Heart left ventricle (tissue), 16 donors: ENCODE data around the gene SIAE. TPM values are rescaled to one million over a fixed set of nuclear protein-coding genes. Genes with fewer than 3 reads are reported as not detected.

Source experiments
- ATAC-seq, 4 donors: fragments of 200-7000 bp; cut with Tn5 transposase; one replicate each; pipeline ENCODE4 v1.9.1; 2020 to 2022; ENCODE audit warnings: moderate library complexity in 4 of 4, mild to moderate bottlenecking in 3 of 4, moderate number of reproducible peaks in 1 of 4
- DNase-seq, 5 donors: peaks; one replicate each; pipeline ENCODE4 v3.0.0-alpha.2; 2020
- H3K27ac ChIP-seq, 12 donors: fragments of 200-600 bp; sonication (generic) in 4 of 12; one replicate each; pipeline versions ENCODE4 v1.5.0 to v1.8.0; 2016 to 2022; ENCODE audit warnings: mild to moderate bottlenecking in 2 of 12
- H3K27me3 ChIP-seq, 9 donors: fragments of 200-600 bp; sonication (generic) in 2 of 9; one replicate each; pipeline versions ENCODE4 v1.5.1 to v1.8.0; 2016 to 2022; ENCODE audit warnings: mild to moderate bottlenecking in 3 of 9
- H3K36me3 ChIP-seq, 9 donors: fragments of 200-600 bp; sonication (generic) in 2 of 9; one replicate each; pipeline versions ENCODE4 v1.5.0 to v1.8.0; 2018 to 2022; ENCODE audit warnings: mild to moderate bottlenecking in 2 of 9
- H3K4me1 ChIP-seq, 12 donors: fragments of 200-600 bp; sonication (generic) in 4 of 12; one replicate each; pipeline versions ENCODE4 v1.5.0 to v1.8.0; 2016 to 2022; ENCODE audit warnings: mild to moderate bottlenecking in 3 of 12
- H3K4me3 ChIP-seq, 12 donors: fragments of 200-600 bp; sonication (generic) in 4 of 12; one replicate each; pipeline versions ENCODE4 v1.5.0 to v1.8.0; 2017 to 2022; ENCODE audit warnings: mild to moderate bottlenecking in 9 of 12, moderate library complexity in 4 of 12
- H3K9me3 ChIP-seq, 12 donors: fragments of 200-600 bp; sonication (generic) in 4 of 12; one replicate each; pipeline versions ENCODE4 v1.5.0 to v1.8.0; 2016 to 2022; ENCODE audit warnings: mild to moderate bottlenecking in 1 of 12
- CTCF ChIP-seq, 12 donors: fragments of 200-600 bp; sonication (generic) in 4 of 12; IDR thresholded peaks; one replicate each; pipeline versions ENCODE4 v1.5.0 to v1.8.0; 2018 to 2022; ENCODE audit warnings: antibody characterized with exemption in 12 of 12, mild to moderate bottlenecking in 5 of 12
- POLR2A ChIP-seq, 2 donors: fragments of 450-650 bp; IDR thresholded peaks; one replicate each; pipeline ENCODE4 v1.6.1; 2017; ENCODE audit warnings: antibody characterized with exemption in 2 of 2, mild to moderate bottlenecking in 2 of 2, moderate library complexity in 2 of 2
- WGBS, 4 donors: extraction: QIAGEN DNeasy Blood & Tissue Kit in 2 of 4; methylation state at CpG; one replicate each; pipeline versions ENCODE4 v1.1.5 to v1.1.7; 2013 to 2018; 5-methylcytosine and 5-hydroxymethylcytosine counted together
- intact Hi-C, 10 donors: fragments of 100-400 bp; cut with DNase I; formaldehyde crosslinking; loops; one replicate each; pipeline versions ENCODE4 v1.11.1 to v1.14.2; 2022
- polyA plus RNA-seq, 2 donors: library from polyadenylated mRNA; stranded (reverse); fragments of 200-250 nt; gene quantifications; one replicate each; pipeline ENCODE4 v1.2.3, GENCODE V29; 2013
- total RNA-seq, 9 donors: library from RNA; depleted of rRNA in 2 of 9; stranded (reverse); fragments of >200 nt in 2 of 9; fragmentation: NEBNext Ultra II Directional in 3 of 9; extraction: Animal tissue kit (Norgen Biotek cat#: 25700) in 3 of 9; gene quantifications; one replicate each; pipeline versions ENCODE4 v1.1.0 to v1.2.4, GENCODE V29; 2016 to 2023
- donor health status: ischemic (EF 13 %, LVEDD 7.1; RV severe dilation, severe dysfunction).
- donor health status: healthy with polysubstance abuse.
- donor health status: DM: no; HTN: yes; CAD: no.
- donor health status: DM: no; HTN: no; CAD: no.
- donor health status: ischemic (EF 25% LVEDD 6.9; RV normal size, moderate dysfunction).
- donor health status: ischemic (EF 25% LVEDD 5.7; RV mildly dilated, moderate dysfunction).
- donor health status: healthy.
- donor health status: DM: yes; HTN: yes; CAD: no.
- donor health status: ischemic (EF 35%, LVEDD 5.7; RV mildly dilated, moderate dysfunction).
- donor health status: nonischemic (EF 11% LVEDD 7.7; RV severe dilation, severe dysfunction).
- donor health status: DM: yes; HTN: yes; CAD: no.
- donor health status: PGD.
- donor health status: ischemic (EF 29% LVEDD 5.4; RV normal size, mild dysfunction).
- donor health status: nonischemic (EF 23%, LVEDD 6.1; RV moderate dilation, normal function).

The SIAE gene
- total and polyA plus RNA-seq, 11 donors = 24.2 to 87.8 (median 56.7) TPM

- intact Hi-C loops = loop anchor here in 1 of 10 donors (10.0 kb wide), 1 partner anchor 492 kb away; the partner anchor contains the start of gene TMEM218
Measured at GRCh38 chr11:124622531-124623451, 50.7 kb downstream of the SIAE start, which contains the start of gene TBRG1. Gene TBRG1 (plus strand): TSS chr11:124622864. CDS start chr11:124623084, 220 bp downstream.

GRCh38 chr11:124618863-124619262, 54.7 kb downstream of the SIAE start:
- Histone ChIP-seq H3K27ac (no peak overlapping the region), H3K36me3 (no peaks in the 10 kb centered on the region), H3K27me3 (peaks cover 0 to 26% (median 0%) of the 10 kb centered on the region in 9 donors), H3K4me1 (peaks cover 0 to 13% (median 10%) of the 10 kb centered on the region in 12 donors), H3K9me3 (no peaks in the 10 kb centered on the region), H3K4me3 (no peak overlapping the region)
- intact Hi-C loops = no loop called here
- DNase-seq = no peak
- 79 to 89% (median 86%) methylated on average over 5 of the region's 5 CpGs for WGBS, 4 donors
- no peak for TF ChIP-seq CTCF (IDR thresholded peaks at IDR 0.05)
- TF ChIP-seq POLR2A (IDR thresholded peaks at IDR 0.05) = no peak
- no peak for ATAC-seq

More at GRCh38 chr11:124622531-124623451, 50.7 kb downstream of the SIAE start, which contains the start of gene TBRG1:
- Histone ChIP-seq H3K4me1 (peaks cover 4 to 32% (median 20%) of the 10 kb centered on the region in 12 donors), H3K27me3 (no peaks in the 10 kb centered on the region), H3K27ac (peak within 1 kb of the TSS; percentile 73 to 96 (median 91)), H3K9me3 (no peaks in the 10 kb centered on the region), H3K36me3 (peaks cover 0 to 33% (median 26%) of the 10 kb centered on the region in 9 donors), H3K4me3 (peak within 1 kb of the TSS; percentile 58 to 98 (median 88))
- DNase-seq = peak; percentile 91 to 93 (median 92)
- peak; percentile 98 to 100 (median 99) for ATAC-seq
- no peak for TF ChIP-seq CTCF (IDR thresholded peaks at IDR 0.05)
- TF ChIP-seq POLR2A (IDR thresholded peaks at IDR 0.05) = peak; percentile 72 to 93
- WGBS, 4 donors = 0 to 1% (median 0%) methylated on average over 36 to 57 of the region's 57 CpGs

GRCh38 chr11:124612567-124613246, 60.8 kb downstream of the SIAE start:
- no peak for TF ChIP-seq POLR2A (IDR thresholded peaks at IDR 0.05)
- no peak for TF ChIP-seq CTCF (IDR thresholded peaks at IDR 0.05)
- H3K27ac ChIP-seq = no peak overlapping the region
- WGBS, 4 donors = 54 to 63% (median 58%) methylated on average over 8 to 10 of the region's 10 CpGs
- no peaks in the 10 kb centered on the region for H3K36me3 ChIP-seq
- no peaks in the 10 kb centered on the region for H3K4me1 ChIP-seq
- H3K9me3 ChIP-seq = no peaks in the 10 kb centered on the region
- intact Hi-C loops = no loop called here
- no peak overlapping the region for H3K4me3 ChIP-seq
- no peak for ATAC-seq
- no peak for DNase-seq
- peaks cover 0 to 29% (median 0%) of the 10 kb centered on the region in 9 donors for H3K27me3 ChIP-seq

- Histone ChIP-seq H3K9me3 (no peaks in the 10 kb centered on the region), H3K36me3 (no peaks in the 10 kb centered on the region), H3K27me3 (peaks cover 0 to 28% (median 0%) of the 10 kb centered on the region in 9 donors), H3K4me1 (no peaks in the 10 kb centered on the region), H3K27ac (no peak overlapping the region), H3K4me3 (no peak overlapping the region)
- 79 to 87% (median 82%) methylated on average over 3 of the region's 3 CpGs for WGBS, 4 donors
- ATAC-seq (no peak), DNase-seq (no peak)
- intact Hi-C loops = no loop called here
- TF ChIP-seq POLR2A (IDR thresholded peaks at IDR 0.05) (no peak), CTCF (IDR thresholded peaks at IDR 0.05) (no peak)
Measured at GRCh38 chr11:124612045-124612444, 61.5 kb downstream of the SIAE start.
